Hippocampal formation (tissue), 2 donors: Measurements from ENCODE around the gene FGF12.
"Not testable (repeated sequence)": the region's sequence is repeated elsewhere in the genome, so short reads cannot be mapped to it uniquely, and the experiment has no call there.

ENCODE experiments used
- DNase-seq, 2 donors: peaks; one replicate each; lab custom pipeline; 2025; lab: John Stamatoyannopoulos, UW

The FGF12 gene

GRCh38 chr3:192578729-192579128 lies 148.6 kb downstream of the FGF12 start:
- DNase-seq = no peak

- DNase-seq = no peak
Observed at GRCh38 chr3:192577811-192578210, 149.5 kb downstream of the FGF12 start.

GRCh38 chr3:192577271-192577670 lies 150.1 kb downstream of the FGF12 start:
- peak in 1 of 2 donors; percentile 34 for DNase-seq

- DNase-seq = not testable (repeated sequence)
Observed at GRCh38 chr3:192576704-192577103, 150.6 kb downstream of the FGF12 start.

GRCh38 chr3:192575879-192576506 lies 151.3 kb downstream of the FGF12 start:
- no peak for DNase-seq

- no peak for DNase-seq
Observed at GRCh38 chr3:192573240-192573639, 154.1 kb downstream of the FGF12 start.

- DNase-seq = peak in 1 of 2 donors; percentile 10
Observed at GRCh38 chr3:192570821-192571791, 156.2 kb downstream of the FGF12 start.

GRCh38 chr3:192570315-192570714 lies 157.0 kb downstream of the FGF12 start:
- DNase-seq = no peak

GRCh38 chr3:192566706-192567290 lies 160.5 kb downstream of the FGF12 start:
- peak; percentile 69 to 88 for DNase-seq

GRCh38 chr3:192564611-192565010 lies 162.7 kb downstream of the FGF12 start:
- no peak for DNase-seq

- no peak for DNase-seq
Observed at GRCh38 chr3:192563417-192563816, 163.9 kb downstream of the FGF12 start.

- no peak for DNase-seq
Observed at GRCh38 chr3:192553707-192554106, 173.6 kb downstream of the FGF12 start.

GRCh38 chr3:192550356-192550755 lies 177.0 kb downstream of the FGF12 start:
- no peak for DNase-seq

- no peak for DNase-seq
Observed at GRCh38 chr3:192545333-192545732, 182.0 kb downstream of the FGF12 start.

GRCh38 chr3:192543163-192543562 lies 184.2 kb downstream of the FGF12 start:
- no peak for DNase-seq

GRCh38 chr3:192516820-192517219 lies 210.5 kb downstream of the FGF12 start:
- DNase-seq = no peak

GRCh38 chr3:192515664-192516045 lies 211.7 kb downstream of the FGF12 start:
- DNase-seq = no peak

GRCh38 chr3:192514754-192515663 lies 212.3 kb downstream of the FGF12 start:
- DNase-seq = no peak

- DNase-seq = no peak
Observed at GRCh38 chr3:192514081-192514753, 213.1 kb downstream of the FGF12 start.

GRCh38 chr3:192505731-192506130 lies 221.6 kb downstream of the FGF12 start:
- no peak for DNase-seq

GRCh38 chr3:192501401-192501800 lies 225.9 kb downstream of the FGF12 start:
- no peak for DNase-seq
